Coronary artery (tissue), 2 donors: ENCODE measurements around the gene TNIP1.

Source experiments
- DNase-seq: peaks from one replicate; pipeline ENCODE4 v3.0.0-alpha.2; 2017; ENCODE audit warnings: low spot score
- H3K27ac ChIP-seq, 2 donors: fragments of 200-600 bp; sonication (generic); one replicate each; pipeline ENCODE4 v1.5.1; 2016 to 2019
- H3K4me3 ChIP-seq: fragments of 200-600 bp; sonication (generic); 2 replicates; pipeline ENCODE4 v1.5.1; 2016; ENCODE audit warnings: mild to moderate bottlenecking, moderate library complexity
- TF ChIP-seq, protein P1 (sequence below): fragments of 200-600 bp; sonication (generic); IDR thresholded peaks from one replicate; pipeline ENCODE4 v1.5.1; 2019; ENCODE audit warnings: antibody characterized with exemption

Gene TNIP1

GRCh38 chr5:151004499-151004898, 76.3 kb downstream of the TNIP1 start:
- H3K4me3 ChIP-seq: no peak overlapping the region
- peak overlapping the region; percentile 35 to 79 for H3K27ac ChIP-seq
- DNase-seq: peak; percentile 24
- TF ChIP-seq, protein P1, sequence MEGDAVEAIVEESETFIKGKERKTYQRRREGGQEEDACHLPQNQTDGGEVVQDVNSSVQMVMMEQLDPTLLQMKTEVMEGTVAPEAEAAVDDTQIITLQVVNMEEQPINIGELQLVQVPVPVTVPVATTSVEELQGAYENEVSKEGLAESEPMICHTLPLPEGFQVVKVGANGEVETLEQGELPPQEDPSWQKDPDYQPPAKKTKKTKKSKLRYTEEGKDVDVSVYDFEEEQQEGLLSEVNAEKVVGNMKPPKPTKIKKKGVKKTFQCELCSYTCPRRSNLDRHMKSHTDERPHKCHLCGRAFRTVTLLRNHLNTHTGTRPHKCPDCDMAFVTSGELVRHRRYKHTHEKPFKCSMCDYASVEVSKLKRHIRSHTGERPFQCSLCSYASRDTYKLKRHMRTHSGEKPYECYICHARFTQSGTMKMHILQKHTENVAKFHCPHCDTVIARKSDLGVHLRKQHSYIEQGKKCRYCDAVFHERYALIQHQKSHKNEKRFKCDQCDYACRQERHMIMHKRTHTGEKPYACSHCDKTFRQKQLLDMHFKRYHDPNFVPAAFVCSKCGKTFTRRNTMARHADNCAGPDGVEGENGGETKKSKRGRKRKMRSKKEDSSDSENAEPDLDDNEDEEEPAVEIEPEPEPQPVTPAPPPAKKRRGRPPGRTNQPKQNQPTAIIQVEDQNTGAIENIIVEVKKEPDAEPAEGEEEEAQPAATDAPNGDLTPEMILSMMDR: no peak

DNA sequence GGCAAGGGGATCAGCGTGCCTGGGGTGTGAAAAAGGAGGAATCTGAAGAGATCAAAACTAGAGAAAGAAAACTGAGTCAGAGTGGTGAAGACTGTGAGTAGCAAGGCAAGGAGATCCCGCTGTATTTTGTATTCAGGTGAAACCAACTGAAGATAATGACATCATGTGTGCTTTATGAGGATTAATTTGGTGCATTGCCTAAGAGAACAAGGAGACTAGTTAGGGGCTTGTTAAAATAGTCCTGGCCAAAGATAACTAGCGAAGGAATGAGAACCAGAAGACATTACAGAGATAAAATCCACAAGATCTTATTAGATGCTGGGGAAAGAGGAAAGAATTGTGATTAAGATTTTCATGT, 77.4 kb downstream of the TNIP1 start:
- no peak overlapping the region for H3K4me3 ChIP-seq
- TF ChIP-seq, protein P1: no peak
- DNase-seq: no peak
- no peak overlapping the region for H3K27ac ChIP-seq

- TF ChIP-seq, protein P1: no peak
- Histone ChIP-seq H3K27ac (no peak overlapping the region), H3K4me3 (no peak overlapping the region)
- peak; percentile 49 for DNase-seq
These were observed 77.9 kb downstream of the TNIP1 start for GRCh38 chr5:151002681-151003502.

- Histone ChIP-seq H3K27ac (no peak overlapping the region), H3K4me3 (no peak overlapping the region)
- peak; percentile 71 for DNase-seq
- TF ChIP-seq, protein P1: peak; percentile 37
These were observed 78.6 kb downstream of the TNIP1 start for GRCh38 chr5:151002250-151002649.

DNA sequence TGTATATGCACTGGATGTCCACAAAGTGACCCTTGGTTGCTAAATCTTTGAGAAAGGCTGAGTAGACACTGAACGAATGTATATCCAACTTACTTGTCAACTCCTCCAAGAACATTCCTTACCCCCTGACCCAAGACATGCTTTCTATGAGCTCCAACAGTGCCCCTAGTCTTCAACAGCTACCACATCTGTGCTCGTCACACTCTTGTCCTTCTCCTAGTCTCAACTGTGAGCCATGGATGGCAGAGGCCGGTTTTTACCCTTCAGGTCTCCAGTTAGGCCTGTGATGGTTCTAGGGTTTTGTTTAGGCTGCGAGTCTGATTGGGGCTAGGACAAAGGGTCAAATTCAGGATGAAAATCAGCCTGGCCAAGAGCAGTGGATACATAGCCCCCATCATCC, 79.4 kb downstream of the TNIP1 start:
- no peak overlapping the region for H3K4me3 ChIP-seq
- DNase-seq: peak; percentile 38
- no peak overlapping the region for H3K27ac ChIP-seq
- TF ChIP-seq, protein P1: no peak

DNA sequence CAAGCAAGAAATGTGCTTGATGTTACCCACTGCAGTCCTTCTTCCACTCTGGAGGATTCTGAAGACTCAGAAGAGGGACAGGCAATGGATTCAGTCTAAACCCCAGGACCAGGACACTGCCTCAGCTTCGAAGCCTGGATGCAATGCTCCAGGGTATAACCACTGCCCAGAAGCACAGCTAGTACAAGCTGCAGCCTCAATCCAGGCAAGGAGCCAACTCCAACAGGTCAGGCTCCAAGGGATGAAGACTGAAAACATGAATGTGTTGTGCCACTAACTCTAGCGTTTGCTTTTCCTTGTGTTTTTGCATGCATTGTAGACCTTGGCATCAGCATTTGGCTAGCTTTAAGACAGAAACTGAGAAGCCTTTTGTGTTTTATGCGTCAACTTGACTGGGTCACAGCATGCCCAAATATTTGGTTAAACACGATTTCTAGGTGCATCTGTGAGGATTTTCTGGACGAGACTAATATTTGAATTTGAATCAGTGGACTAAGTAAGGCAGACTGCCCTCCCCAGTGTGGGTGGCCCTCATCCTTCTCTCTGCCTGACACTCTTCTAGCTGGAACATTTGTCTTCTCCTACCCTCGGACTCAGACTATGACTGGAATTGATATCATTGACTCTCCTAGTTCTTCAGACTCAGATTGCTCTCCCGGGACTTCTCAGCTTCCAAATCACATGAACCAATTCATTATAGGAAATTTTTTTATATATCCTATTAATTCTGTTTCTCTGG, 81.0 kb downstream of the TNIP1 start:
- peak overlapping the region; percentile 9 to 39 for H3K27ac ChIP-seq
- H3K4me3 ChIP-seq: peak overlapping the region; percentile 29
- TF ChIP-seq, protein P1: no peak
- DNase-seq: peak; percentile 75
